NCI-H1694 treated with DMSO at 0.1 percent for 48 hours (cell line): Measurements from ENCODE around the gene MRFAP1L1.
"Not testable (repeated sequence)": the region's sequence is repeated elsewhere in the genome, so short reads cannot be mapped to it uniquely, and the experiment has no call there.

Source experiments
- DNase-seq: peaks from one replicate; lab custom pipeline; 2025; lab: John Stamatoyannopoulos, UW

The MRFAP1L1 gene

DNA sequence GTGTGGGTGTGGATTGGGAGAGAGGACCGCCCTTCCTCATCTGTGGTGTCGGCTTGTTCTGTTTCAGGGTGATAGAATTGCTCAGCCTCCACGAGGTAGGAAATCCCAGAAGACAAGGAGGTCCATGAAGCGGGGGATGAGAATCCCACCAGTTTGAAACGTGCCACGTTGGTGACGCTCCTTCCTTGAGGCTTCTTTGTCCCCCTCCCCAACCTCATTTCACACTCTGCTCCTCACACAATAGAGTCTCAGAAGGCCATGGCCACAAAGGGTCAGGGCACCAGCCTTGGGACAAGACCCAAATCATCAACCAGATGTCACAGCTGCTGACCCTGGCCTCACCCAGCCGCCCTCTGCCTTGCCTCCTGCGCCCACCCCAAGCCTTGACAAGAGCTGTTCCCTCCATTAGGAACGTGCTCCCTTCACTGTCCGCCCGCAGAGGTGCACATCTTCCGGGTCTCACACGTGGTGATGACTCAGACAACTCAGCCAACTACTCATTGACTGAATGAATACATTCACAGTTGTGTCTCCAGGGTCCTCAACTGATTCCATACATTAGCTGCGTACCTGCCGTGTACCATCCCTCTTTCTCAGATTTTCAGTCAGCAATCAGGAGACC, 24.6 kb upstream of the MRFAP1L1 start:
- DNase-seq, result no peak

- DNase-seq, result no peak
Measured at GRCh38 chr4:6733358-6734164, 23.9 kb upstream of the MRFAP1L1 start.

DNA sequence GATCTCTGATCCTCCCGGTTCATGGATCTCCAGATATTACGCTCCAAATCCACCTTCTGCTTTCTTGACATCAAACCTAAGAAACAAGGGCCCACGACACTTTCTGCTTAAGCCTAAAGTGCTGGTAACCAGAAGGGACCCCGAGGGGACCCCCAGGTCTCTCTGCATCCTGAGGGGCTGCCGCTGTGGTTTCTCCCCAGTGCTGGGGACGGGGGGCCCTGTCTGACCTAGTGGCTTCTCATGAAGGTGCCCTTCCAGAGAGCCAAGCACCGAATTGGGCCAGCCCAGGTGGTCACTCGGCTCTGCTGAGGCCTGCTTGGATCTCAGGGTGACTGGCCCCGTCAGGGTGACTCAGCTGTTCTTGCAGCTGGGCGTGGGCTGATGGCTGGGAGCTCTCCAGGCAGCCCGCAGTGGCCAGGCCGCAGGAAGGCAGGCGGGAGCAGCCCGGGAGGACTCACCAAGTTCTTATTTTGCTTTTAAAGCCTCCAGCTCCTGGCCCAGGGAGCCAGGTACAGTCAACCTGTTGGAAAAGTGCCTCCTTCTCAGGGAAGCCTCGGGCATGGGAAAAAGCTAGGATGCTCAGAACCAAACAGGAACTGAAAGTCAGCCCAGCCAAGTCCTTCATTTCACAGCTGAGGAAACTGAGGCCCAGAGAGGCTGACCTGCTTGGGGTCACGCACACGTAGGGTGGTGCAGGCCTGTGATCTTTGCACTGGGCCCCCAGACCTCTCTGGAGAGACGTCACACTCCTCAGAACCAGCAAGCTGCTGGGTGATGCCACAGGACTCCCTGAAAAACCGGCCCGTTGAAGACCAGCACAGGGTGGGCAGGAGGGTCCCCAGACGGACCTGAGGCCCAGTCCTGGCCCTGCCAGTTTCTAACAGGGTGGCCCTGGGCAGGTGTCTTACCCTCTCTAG, 23.0 kb upstream of the MRFAP1L1 start:
- DNase-seq, result no peak

- no peak for DNase-seq
Measured at GRCh38 chr4:6731780-6732179, 22.1 kb upstream of the MRFAP1L1 start.

DNA sequence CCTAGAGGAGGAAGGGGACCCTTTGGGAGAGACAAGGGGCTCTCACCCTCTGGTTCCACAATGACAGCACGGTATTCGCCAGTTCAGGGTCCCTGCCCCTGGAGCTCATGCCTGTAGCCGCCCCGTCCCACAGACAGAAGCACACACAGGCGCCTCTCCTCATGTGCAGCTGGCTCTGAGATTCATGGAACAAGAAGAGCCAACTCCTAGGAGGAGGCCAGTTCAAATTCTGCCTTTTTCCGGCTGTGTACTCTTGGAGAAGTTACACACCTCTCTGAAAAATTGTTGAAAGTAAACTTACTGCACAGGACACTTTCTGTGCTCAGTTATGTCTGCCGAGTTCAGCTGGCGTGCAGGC, 21.6 kb upstream of the MRFAP1L1 start:
- no peak for DNase-seq

DNA sequence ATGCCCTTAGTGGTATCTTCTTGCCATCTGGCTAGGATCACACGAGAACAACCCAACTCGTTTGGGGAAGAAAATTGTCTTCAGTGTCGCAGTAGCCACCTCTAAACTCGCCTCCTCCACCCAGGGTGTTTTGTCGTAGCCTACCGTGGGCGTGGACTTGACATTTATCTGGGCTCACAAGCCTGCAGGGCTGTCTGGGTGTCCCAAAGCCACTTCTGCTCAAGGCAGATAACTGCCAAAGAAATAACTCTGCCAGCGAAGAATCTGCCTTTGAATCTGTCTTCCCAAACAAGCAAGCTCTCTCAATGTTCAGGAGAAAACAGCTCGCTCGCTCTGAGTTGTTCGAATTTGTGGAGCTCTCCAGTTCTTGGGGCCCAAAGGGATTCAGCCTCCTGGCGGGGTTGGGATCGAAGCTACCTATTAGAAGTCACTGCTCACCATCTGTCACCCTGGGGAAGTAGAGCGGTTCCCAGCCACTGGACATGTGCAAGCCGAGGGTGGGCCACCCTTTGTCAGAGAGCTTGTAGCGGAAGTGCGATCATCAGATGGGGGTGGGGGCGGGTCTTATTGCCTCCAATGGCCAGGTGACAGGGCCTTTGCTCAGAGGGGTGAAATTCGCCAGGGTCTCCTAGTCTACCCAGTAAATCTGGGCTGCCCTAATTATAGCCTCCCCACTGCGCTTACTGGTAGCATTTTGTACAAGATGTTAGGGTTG, 21.1 kb upstream of the MRFAP1L1 start:
- DNase-seq, result no peak

- no peak for DNase-seq
Measured at GRCh38 chr4:6728320-6729029, 18.8 kb upstream of the MRFAP1L1 start.

DNA sequence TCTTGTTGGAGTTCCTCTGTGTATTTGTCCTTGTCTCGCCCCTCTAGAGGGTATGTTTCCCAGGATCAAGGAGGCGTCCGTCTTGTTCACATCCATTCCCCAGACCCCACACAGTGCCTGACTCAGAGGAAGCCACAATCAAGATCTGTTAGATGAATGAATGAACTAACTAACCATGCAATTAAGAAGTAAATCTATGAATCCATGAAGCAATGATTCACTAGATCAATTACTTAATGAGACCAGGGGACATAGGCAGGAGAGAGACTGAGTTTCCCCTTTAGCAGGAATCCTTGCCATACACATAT, 18.2 kb upstream of the MRFAP1L1 start:
- no peak for DNase-seq

DNA sequence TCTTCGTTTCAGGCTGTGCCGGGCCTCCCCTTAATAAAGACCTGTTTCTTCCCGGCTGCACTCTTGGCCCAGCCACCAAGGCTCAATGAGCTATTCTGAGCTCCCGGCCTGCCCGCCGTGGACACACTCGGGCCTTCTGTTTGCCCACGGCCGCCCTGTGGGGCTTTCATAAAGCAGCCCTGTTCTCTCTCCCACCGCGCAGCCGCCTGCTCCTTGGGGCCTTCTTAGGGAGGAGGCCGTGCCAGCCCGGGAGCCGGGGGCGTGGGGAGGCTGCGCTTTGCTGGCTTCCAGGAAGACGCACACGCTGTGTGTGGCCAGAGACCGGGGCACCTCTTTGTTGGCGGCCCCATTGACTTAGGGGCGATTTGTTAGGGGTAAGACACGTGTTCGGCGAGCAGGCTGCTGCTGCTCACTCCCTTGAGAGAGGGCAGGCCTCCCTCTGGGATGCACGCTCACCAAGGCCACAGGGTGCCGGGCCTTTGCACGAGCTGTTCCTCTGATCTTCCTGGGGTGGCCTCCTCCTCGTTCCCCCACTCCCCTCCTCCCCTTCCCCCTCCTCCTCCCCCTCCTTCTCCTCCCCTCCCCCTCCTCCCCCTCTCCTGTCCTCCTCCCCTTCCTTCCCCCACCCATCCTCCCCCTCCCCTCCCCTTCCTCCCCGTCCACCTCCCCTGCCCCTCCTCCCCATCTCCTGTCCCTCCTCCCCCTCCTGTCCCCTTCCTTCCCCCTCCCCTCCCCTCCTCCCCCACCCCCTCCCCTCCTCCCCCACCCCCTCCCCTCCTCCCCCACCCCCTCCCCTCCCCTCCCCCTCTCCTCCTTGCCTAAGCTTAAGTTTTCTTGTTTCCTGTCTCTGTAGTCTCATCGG, 17.6 kb upstream of the MRFAP1L1 start:
- no peak for DNase-seq

- DNase-seq, result not testable (repeated sequence)
Measured at GRCh38 chr4:6725427-6725961, 15.8 kb upstream of the MRFAP1L1 start.

DNA sequence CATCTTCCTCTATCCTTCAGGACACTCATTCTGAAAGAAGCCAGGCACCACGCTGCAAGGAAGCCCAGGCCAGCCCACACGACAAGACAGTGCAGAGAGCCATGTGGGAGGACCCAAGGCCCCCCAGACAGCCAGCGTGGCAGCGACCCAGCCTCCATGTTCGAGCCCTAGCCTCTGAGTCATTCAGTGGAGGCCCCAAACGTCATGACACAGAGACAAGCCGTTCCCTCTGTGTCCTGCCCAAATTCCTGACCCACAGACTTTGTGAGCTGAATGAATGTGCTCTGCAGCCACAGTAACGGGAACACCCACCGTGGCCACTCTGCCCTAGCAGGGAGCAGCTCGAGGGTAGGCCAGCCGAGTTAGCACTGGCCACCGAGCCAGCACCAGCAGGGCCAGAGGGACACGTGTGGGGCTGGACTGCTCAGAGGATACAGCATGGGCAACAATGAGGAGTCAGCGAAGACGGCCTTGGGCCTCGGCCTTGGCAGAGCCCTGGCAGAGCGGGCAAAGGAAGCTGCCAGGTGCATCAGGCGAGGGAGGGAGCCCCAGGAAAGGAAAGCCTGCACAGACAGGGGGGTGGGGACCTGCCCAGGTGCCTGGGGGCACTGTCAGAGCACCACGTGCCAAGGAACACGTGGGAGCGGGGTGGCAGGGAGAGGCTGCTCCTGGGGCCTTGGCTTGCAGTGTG, 14.9 kb upstream of the MRFAP1L1 start:
- no peak for DNase-seq

- DNase-seq, result no peak
Measured at GRCh38 chr4:6723851-6724250, 14.2 kb upstream of the MRFAP1L1 start.

GRCh38 chr4:6722891-6723290, 13.2 kb upstream of the MRFAP1L1 start:
- no peak for DNase-seq

DNA sequence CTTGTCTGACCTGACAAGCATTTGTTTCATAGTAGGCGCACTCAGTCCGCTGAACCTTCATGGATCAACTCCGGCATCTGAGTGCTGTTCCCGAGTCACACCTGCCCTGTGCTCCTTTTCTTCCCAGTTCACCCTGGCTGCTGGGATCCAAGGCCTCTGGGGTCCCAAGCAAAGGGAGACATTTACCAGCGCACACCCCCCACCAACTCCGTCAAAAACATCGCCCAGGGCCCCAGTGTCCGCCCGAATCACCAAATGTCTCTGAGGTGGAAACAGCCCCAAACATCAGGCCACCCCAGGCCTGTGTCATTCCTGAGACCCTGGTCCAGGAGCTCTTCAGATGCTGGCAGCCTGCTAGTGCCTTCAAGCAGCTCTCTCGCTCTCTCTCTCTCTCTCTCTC, 11.5 kb upstream of the MRFAP1L1 start:
- DNase-seq, result no peak

GRCh38 chr4:6720202-6720699, 10.6 kb upstream of the MRFAP1L1 start:
- DNase-seq, result peak; percentile 24

DNA sequence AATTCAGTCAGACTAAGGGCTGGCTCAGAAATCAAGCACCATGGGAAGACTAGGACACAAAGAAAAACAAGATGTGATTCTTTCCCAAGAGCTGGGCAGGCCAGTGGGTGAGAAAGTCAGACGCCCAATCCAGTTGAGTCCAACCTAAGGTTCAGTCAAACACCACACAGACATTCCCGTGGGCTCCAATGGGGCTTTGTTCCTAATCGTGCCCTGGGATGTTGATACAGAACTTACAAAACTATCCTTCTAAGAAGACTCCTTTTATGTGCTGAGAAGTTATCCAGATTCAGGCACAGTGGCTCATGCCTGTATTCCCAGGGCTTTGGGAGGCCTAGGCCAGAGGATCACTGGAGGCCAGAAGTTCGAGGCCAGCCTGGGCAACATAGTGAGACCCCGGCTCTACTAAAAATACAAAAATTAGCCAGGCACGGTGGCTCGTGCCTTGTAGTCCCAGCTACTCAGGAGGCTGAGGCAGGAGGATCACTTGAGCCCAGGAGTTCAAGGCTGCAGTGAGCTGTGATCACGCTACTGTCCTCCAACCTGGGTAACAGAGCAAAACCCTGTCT, 10.0 kb upstream of the MRFAP1L1 start:
- no peak for DNase-seq

GRCh38 chr4:6718932-6719610, 9.4 kb upstream of the MRFAP1L1 start:
- no peak for DNase-seq

DNA sequence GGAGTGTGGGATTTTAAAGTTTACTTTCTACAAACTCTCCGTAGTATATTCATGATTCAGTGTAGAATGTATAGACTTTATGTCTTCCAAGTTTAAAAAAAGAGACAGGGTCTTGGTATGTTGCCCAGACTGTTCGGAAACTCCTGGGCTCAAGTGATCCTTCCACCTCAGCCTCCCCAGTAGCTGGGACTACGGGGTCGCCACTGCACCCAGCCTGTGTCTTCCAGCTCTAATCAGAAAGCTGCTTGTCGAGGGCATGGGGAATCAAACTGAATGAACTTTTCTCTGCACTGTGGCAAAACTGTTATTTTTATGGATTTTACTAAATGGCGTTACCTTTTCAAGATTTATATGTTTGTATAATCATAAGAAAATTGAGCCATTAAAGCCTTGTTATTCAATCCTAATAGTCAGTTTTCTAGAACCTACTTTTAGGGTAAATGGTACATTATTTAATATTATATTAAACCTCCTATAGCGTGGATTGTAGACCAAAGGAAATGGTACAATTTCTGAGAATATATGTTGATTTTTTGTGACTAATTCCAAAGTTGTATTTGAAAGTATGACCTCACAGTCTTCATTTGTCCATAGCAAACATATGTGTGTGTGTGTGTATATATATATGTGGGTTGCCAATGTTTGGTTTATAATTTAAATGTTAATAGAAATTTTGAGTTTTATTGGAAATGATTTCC, 7.4 kb upstream of the MRFAP1L1 start:
- no peak for DNase-seq
